Right lobe of liver (tissue), 4 donors: ENCODE results near the gene IFI30.

Experiments used
- CTCF ChIP-seq, 4 donors: fragments of 200-600 bp in 3 of 4; fragments of 450-650 bp in 1 of 4; IDR thresholded peaks; one replicate each; pipeline versions ENCODE4 v1.5.1 to v1.8.0; 2016 to 2022; ENCODE audit warnings: antibody characterized with exemption in 4 of 4, mild to moderate bottlenecking in 2 of 4
- POLR2A ChIP-seq: fragments of 450-650 bp; IDR thresholded peaks from one replicate; pipeline ENCODE4 v1.6.1; 2017; ENCODE audit warnings: antibody characterized with exemption, mild to moderate bottlenecking
- donor health status: DM: no; HTN: no; CAD: no.
- donor health status: DM: no; HTN: no; CAD: no.
- donor health status: DM: no; HTN: yes; CAD: no.

GRCh38 chr19:18193388-18194180 lies 20.0 kb downstream of the IFI30 start:
- TF ChIP-seq CTCF (IDR thresholded peaks at IDR 0.05) (no peak), POLR2A (no peak)
